ENCODE results near the gene SMCO4.

The SMCO4 gene

DNA sequence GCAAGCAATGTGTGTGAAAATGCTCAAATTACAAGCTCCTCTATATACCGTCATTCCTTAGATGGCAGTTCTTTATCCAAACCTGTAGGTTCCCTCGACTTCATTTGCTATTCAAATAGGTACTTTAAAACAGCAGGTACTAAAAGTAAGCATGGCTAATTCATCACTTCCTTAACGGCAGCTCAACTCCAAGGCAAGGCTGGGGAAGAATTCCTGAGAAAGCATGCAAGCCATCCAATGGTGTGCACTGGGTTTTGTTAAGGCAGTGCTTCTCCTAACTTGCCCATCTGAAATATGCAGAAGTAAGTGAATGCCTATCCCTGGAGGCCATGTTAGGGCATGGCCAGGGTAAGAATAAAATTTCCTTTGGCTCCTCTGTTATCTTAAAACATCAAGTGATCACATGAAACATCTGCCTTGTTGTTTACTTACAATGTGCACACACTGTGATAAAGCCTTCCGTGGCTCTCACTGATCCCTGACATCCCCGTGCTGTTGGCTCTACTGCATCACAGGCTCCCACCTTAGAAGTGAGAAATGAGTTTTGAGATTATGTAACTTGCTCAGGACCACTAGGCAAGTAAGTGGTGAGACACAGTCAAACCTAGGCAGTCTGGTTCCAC lies 52.1 kb downstream of the SMCO4 start:
- H3K9me3 ChIP-seq (ENCODE audit: control insufficient read depth, low read length) = no peaks in the 10 kb centered on the region
- no peak overlapping the region for H2BK12ac ChIP-seq (ENCODE audit: low read length in 2 of 2)
- H3K4me1 ChIP-seq (ENCODE audit: control insufficient read depth, insufficient read depth, low read depth, low read length) = peaks cover 24% of the 10 kb centered on the region
- no peaks in the 10 kb centered on the region for H3K27me3 ChIP-seq (ENCODE audit: control insufficient read depth in 1 of 2, insufficient read depth in 1 of 2, low read length in 2 of 2)
- 58% methylated on average over 5 of the region's 5 CpGs for WGBS
- no peak overlapping the region for H3K27ac ChIP-seq (ENCODE audit: low read length, poor library complexity, severe bottlenecking)
- no peak overlapping the region for H2BK5ac ChIP-seq (ENCODE audit: low read depth, low read length, poor library complexity, severe bottlenecking)
- H3K18ac ChIP-seq (ENCODE audit: low read depth in 1 of 2, low read length in 2 of 2) = no peak overlapping the region
- H3K79me1 ChIP-seq (replicated peaks; ENCODE audit: low read length, poor library complexity, severe bottlenecking) = peaks cover 12% of the 10 kb centered on the region
- H3K4ac ChIP-seq (ENCODE audit: low read depth in 1 of 2, low read length in 2 of 2) = no peak overlapping the region
- no peak for DNase-seq
- H3K4me2 ChIP-seq (ENCODE audit: low read length, poor library complexity, severe bottlenecking) = no peak overlapping the region
- no peak overlapping the region for H3K4me3 ChIP-seq (ENCODE audit: insufficient read depth in 1 of 2, low read depth in 1 of 2, low read length in 2 of 2)
- no peak overlapping the region for H2BK15ac ChIP-seq (ENCODE audit: low read depth, poor library complexity, severe bottlenecking)
- H3K9ac ChIP-seq (ENCODE audit: low read length) = no peak overlapping the region
- no peak overlapping the region for H3K23ac ChIP-seq (ENCODE audit: low read length in 2 of 2)
- peaks cover 0 to 10% of the 10 kb centered on the region in 2 experiments for H3K36me3 ChIP-seq (ENCODE audit: control insufficient read depth in 1 of 2, insufficient read depth in 2 of 2, low read depth in 1 of 2, low read length in 2 of 2)
- H3K14ac ChIP-seq (ENCODE audit: low read length in 2 of 2) = no peak overlapping the region
- H4K91ac ChIP-seq (ENCODE audit: low read length) = no peak overlapping the region
- no peak overlapping the region for H2BK120ac ChIP-seq (ENCODE audit: low read depth, low read length)
- no peak overlapping the region for H2AFZ ChIP-seq (ENCODE audit: low read depth, low read length)
- no peak overlapping the region for H4K8ac ChIP-seq (ENCODE audit: low read length)
- H2AK5ac ChIP-seq (ENCODE audit: low read length, severe bottlenecking) = no peak overlapping the region

DNA sequence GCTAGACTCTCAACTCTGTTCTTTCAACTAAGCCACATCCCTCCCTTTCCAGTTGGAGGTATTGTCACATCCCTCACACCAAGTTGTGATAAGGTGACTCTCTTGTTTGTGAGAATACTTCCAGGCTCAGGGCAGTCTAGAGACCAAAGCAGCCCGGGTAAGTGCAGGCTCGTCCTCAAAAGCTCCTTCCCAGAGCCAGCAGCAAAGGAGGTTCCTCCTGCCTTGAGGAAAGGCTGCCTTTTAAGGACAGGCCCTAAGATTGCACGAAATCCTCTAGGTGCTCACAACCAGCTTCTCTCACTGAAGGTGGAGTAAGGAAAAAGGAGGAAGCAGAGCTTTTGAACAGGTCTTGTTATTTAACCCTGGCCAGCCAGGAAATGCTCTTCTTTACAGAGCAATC lies 53.4 kb downstream of the SMCO4 start:
- no peaks in the 10 kb centered on the region for H3K27me3 ChIP-seq (ENCODE audit: control insufficient read depth in 1 of 2, insufficient read depth in 1 of 2, low read length in 2 of 2)
- no peak overlapping the region for H3K14ac ChIP-seq (ENCODE audit: low read length in 2 of 2)
- 58% methylated on average over 3 of the region's 3 CpGs for WGBS
- H2BK12ac ChIP-seq (ENCODE audit: low read length in 2 of 2) = no peak overlapping the region
- no peak overlapping the region for H3K4me3 ChIP-seq (ENCODE audit: insufficient read depth in 1 of 2, low read depth in 1 of 2, low read length in 2 of 2)
- no peak overlapping the region for H2BK5ac ChIP-seq (ENCODE audit: low read depth, low read length, poor library complexity, severe bottlenecking)
- H3K4me1 ChIP-seq (ENCODE audit: control insufficient read depth, insufficient read depth, low read depth, low read length) = peaks cover 23% of the 10 kb centered on the region
- H3K18ac ChIP-seq (ENCODE audit: low read depth in 1 of 2, low read length in 2 of 2) = no peak overlapping the region
- H2AFZ ChIP-seq (ENCODE audit: low read depth, low read length) = no peak overlapping the region
- H4K91ac ChIP-seq (ENCODE audit: low read length) = no peak overlapping the region
- H3K9ac ChIP-seq (ENCODE audit: low read length) = no peak overlapping the region
- DNase-seq = no peak
- peak overlapping the region in 1 of 2 experiments; percentile 34 for H3K23ac ChIP-seq (ENCODE audit: low read length in 2 of 2)
- H4K8ac ChIP-seq (ENCODE audit: low read length) = no peak overlapping the region
- peaks cover 0 to 10% of the 10 kb centered on the region in 2 experiments for H3K36me3 ChIP-seq (ENCODE audit: control insufficient read depth in 1 of 2, insufficient read depth in 2 of 2, low read depth in 1 of 2, low read length in 2 of 2)
- H3K27ac ChIP-seq (ENCODE audit: low read length, poor library complexity, severe bottlenecking) = no peak overlapping the region
- no peak overlapping the region for H2BK120ac ChIP-seq (ENCODE audit: low read depth, low read length)
- no peak overlapping the region for H2AK5ac ChIP-seq (ENCODE audit: low read length, severe bottlenecking)
- H3K4me2 ChIP-seq (ENCODE audit: low read length, poor library complexity, severe bottlenecking) = no peak overlapping the region
- no peak overlapping the region for H2BK15ac ChIP-seq (ENCODE audit: low read depth, poor library complexity, severe bottlenecking)
- no peaks in the 10 kb centered on the region for H3K9me3 ChIP-seq (ENCODE audit: control insufficient read depth, low read length)
- peaks cover 20% of the 10 kb centered on the region for H3K79me1 ChIP-seq (replicated peaks; ENCODE audit: low read length, poor library complexity, severe bottlenecking)
- H3K4ac ChIP-seq (ENCODE audit: low read depth in 1 of 2, low read length in 2 of 2) = no peak overlapping the region

DNA sequence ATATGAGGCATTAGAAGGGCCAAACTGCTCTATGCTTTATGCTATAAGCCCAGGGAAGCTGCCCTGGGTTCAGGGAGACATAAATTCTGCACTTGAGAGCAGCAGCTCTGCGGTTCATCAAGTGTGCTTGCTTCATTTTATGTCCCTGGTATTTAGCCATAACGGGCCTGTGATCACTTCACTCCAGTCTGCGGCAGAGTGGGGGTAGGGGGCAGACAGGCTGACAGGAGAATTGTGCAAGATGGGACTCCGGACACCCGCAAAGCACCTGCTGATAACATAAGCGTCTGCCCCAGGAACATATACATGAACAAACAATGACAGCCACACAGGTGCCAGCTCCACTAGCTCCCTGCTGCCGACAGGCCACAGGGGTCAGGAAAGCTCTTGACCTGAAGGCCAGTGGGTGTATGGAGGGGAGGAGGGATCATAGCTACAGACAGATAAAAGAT lies 56.1 kb downstream of the SMCO4 start:
- Histone ChIP-seq H3K9me3 (ENCODE audit: control insufficient read depth, low read length) (no peaks in the 10 kb centered on the region), H3K27me3 (ENCODE audit: control insufficient read depth in 1 of 2, insufficient read depth in 1 of 2, low read length in 2 of 2) (no peaks in the 10 kb centered on the region), H2BK5ac (ENCODE audit: low read depth, low read length, poor library complexity, severe bottlenecking) (no peak overlapping the region), H4K91ac (ENCODE audit: low read length) (no peak overlapping the region), H3K4me3 (ENCODE audit: insufficient read depth in 1 of 2, low read depth in 1 of 2, low read length in 2 of 2) (no peak overlapping the region), H3K36me3 (ENCODE audit: control insufficient read depth in 1 of 2, insufficient read depth in 2 of 2, low read depth in 1 of 2, low read length in 2 of 2) (peaks cover 0 to 17% of the 10 kb centered on the region in 2 experiments), H4K8ac (ENCODE audit: low read length) (no peak overlapping the region), H2BK12ac (ENCODE audit: low read length in 2 of 2) (no peak overlapping the region), H3K79me1 (replicated peaks; ENCODE audit: low read length, poor library complexity, severe bottlenecking) (peaks cover 36% of the 10 kb centered on the region), H3K18ac (ENCODE audit: low read depth in 1 of 2, low read length in 2 of 2) (no peak overlapping the region), H2BK15ac (ENCODE audit: low read depth, poor library complexity, severe bottlenecking) (no peak overlapping the region), H3K23ac (ENCODE audit: low read length in 2 of 2) (no peak overlapping the region), H2AK5ac (ENCODE audit: low read length, severe bottlenecking) (no peak overlapping the region), H3K4ac (ENCODE audit: low read depth in 1 of 2, low read length in 2 of 2) (no peak overlapping the region), H3K14ac (ENCODE audit: low read length in 2 of 2) (no peak overlapping the region), H3K27ac (ENCODE audit: low read length, poor library complexity, severe bottlenecking) (no peak overlapping the region), H3K4me2 (ENCODE audit: low read length, poor library complexity, severe bottlenecking) (no peak overlapping the region), H3K4me1 (ENCODE audit: control insufficient read depth, insufficient read depth, low read depth, low read length) (peaks cover 10% of the 10 kb centered on the region), H2BK120ac (ENCODE audit: low read depth, low read length) (no peak overlapping the region), H3K9ac (ENCODE audit: low read length) (no peak overlapping the region), H2AFZ (ENCODE audit: low read depth, low read length) (no peak overlapping the region)
- 22% methylated on average over 6 of the region's 7 CpGs for WGBS
- peak; percentile 66 for DNase-seq

DNA sequence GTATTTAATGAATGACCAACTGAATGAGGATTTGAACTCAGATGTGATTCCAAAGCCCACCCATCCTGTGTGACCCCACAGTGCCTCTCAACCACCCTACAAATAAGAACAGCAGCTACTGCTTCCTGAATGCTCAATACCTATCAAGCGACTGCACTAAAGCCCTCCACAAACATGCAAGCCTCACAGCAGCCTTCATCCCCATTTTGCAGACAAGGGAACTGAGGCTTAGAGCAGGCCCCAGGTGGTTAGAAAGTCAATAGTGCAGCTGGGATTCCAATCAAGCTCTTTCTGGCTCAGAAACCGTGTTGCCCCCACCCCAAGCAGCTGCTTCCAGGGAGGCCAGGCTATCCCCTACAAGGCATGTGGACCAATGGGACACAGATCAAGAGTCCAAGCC lies 57.2 kb downstream of the SMCO4 start:
- DNase-seq = no peak
- H3K4me2 ChIP-seq (ENCODE audit: low read length, poor library complexity, severe bottlenecking) = no peak overlapping the region
- no peak overlapping the region for H3K23ac ChIP-seq (ENCODE audit: low read length in 2 of 2)
- H3K9me3 ChIP-seq (ENCODE audit: control insufficient read depth, low read length) = no peaks in the 10 kb centered on the region
- H2BK12ac ChIP-seq (ENCODE audit: low read length in 2 of 2) = no peak overlapping the region
- H3K4me3 ChIP-seq (ENCODE audit: insufficient read depth in 1 of 2, low read depth in 1 of 2, low read length in 2 of 2) = no peak overlapping the region
- H2BK15ac ChIP-seq (ENCODE audit: low read depth, poor library complexity, severe bottlenecking) = no peak overlapping the region
- H3K36me3 ChIP-seq (ENCODE audit: control insufficient read depth in 1 of 2, insufficient read depth in 2 of 2, low read depth in 1 of 2, low read length in 2 of 2) = peaks cover 0 to 23% of the 10 kb centered on the region in 2 experiments
- no peaks in the 10 kb centered on the region for H3K27me3 ChIP-seq (ENCODE audit: control insufficient read depth in 1 of 2, insufficient read depth in 1 of 2, low read length in 2 of 2)
- H2AK5ac ChIP-seq (ENCODE audit: low read length, severe bottlenecking) = no peak overlapping the region
- no peak overlapping the region for H2BK5ac ChIP-seq (ENCODE audit: low read depth, low read length, poor library complexity, severe bottlenecking)
- no peak overlapping the region for H3K18ac ChIP-seq (ENCODE audit: low read depth in 1 of 2, low read length in 2 of 2)
- no peak overlapping the region for H3K14ac ChIP-seq (ENCODE audit: low read length in 2 of 2)
- no peak overlapping the region for H3K9ac ChIP-seq (ENCODE audit: low read length)
- H3K79me1 ChIP-seq (replicated peaks; ENCODE audit: low read length, poor library complexity, severe bottlenecking) = peaks cover 40% of the 10 kb centered on the region
- H2AFZ ChIP-seq (ENCODE audit: low read depth, low read length) = no peak overlapping the region
- H4K91ac ChIP-seq (ENCODE audit: low read length) = no peak overlapping the region
- H3K4me1 ChIP-seq (ENCODE audit: control insufficient read depth, insufficient read depth, low read depth, low read length) = peaks cover 10% of the 10 kb centered on the region
- no peak overlapping the region for H3K27ac ChIP-seq (ENCODE audit: low read length, poor library complexity, severe bottlenecking)
- H4K8ac ChIP-seq (ENCODE audit: low read length) = no peak overlapping the region
- WGBS = 84% methylated on average over 2 of the region's 2 CpGs
- no peak overlapping the region for H3K4ac ChIP-seq (ENCODE audit: low read depth in 1 of 2, low read length in 2 of 2)
- no peak overlapping the region for H2BK120ac ChIP-seq (ENCODE audit: low read depth, low read length)

Measured in mesenchymal stem cell (in vitro differentiated cells and primary cell).